IMR-90 (cell line): ENCODE measurements around the gene INHBE. TPM values are rescaled to one million over a fixed set of nuclear protein-coding genes. Genes with fewer than 3 reads are reported as not detected.

Source experiments
- ATAC-seq: fragments of 200-7000 bp; cut with Tn5 transposase; 2 replicates; pipeline ENCODE4 v1.9.1; 2020; ENCODE audit warnings: low read depth, mild to moderate bottlenecking, moderate library complexity
- BruUV-seq: library from RNA; stranded (reverse); fragments of 400-500 nt; replicated peaks from 2 replicates; lab custom pipeline; 2021; lab: Mats Ljungman, UMichigan
- CTCF ChIA-PET: fragments of 300-600 bp; formaldehyde crosslinking; extraction: SDS; loops from one replicate; lab custom pipeline; 2021; ENCODE audit warnings: antibody characterized with exemption; lab: Yijun Ruan, JAX
- POLR2A ChIA-PET: fragments of 300-600 bp; sonication (Branson Sonifier 250); formaldehyde crosslinking; loops from one replicate; lab custom pipeline; 2022; ENCODE audit warnings: antibody characterized with exemption; ENCODE audit not compliant: unreplicated experiment; lab: Charles Lee
- DNase-seq: peaks from one replicate; pipeline ENCODE4 v3.0.0; 2013
- H2AFZ ChIP-seq: replicated peaks from 2 replicates; pipeline ENCODE3; 2013; ENCODE audit warnings: low read length, mild to moderate bottlenecking; ENCODE audit not compliant: poor library complexity
- H2AK5ac ChIP-seq: 2 replicates; pipeline ENCODE4 v1.6.1; 2013; ENCODE audit warnings: low read depth, low read length, inconsistent platforms
- H2AK9ac ChIP-seq: replicated peaks from 2 replicates; pipeline ENCODE3; 2013; ENCODE audit warnings: mild to moderate bottlenecking, low read depth, low read length, moderate library complexity; ENCODE audit not compliant: poor library complexity
- H2BK120ac ChIP-seq: 2 replicates; pipeline ENCODE4 v1.6.1; 2013; ENCODE audit warnings: low read depth, low read length, inconsistent platforms
- H2BK15ac ChIP-seq: 3 replicates; pipeline ENCODE4 v1.6.1; 2013; ENCODE audit warnings: low read depth, low read length, inconsistent platforms
- H2BK20ac ChIP-seq: 2 replicates; pipeline ENCODE4 v1.6.1; 2013; ENCODE audit warnings: low read depth, mild to moderate bottlenecking, inconsistent platforms, low read length, moderate library complexity
- H2BK5ac ChIP-seq: 2 replicates; pipeline ENCODE4 v1.6.1; 2013; ENCODE audit warnings: mild to moderate bottlenecking, low read depth, low read length, inconsistent platforms; ENCODE audit not compliant: poor library complexity, severe bottlenecking
- H3K14ac ChIP-seq: replicated peaks from 2 replicates; pipeline ENCODE4 v1.6.1; 2013; ENCODE audit warnings: low read depth, low read length, inconsistent platforms
- H3K18ac ChIP-seq: 2 replicates; pipeline ENCODE4 v1.6.1; 2013; ENCODE audit warnings: low read depth, low read length, control low read depth
- H3K23ac ChIP-seq: 2 replicates; pipeline ENCODE4 v1.6.1; 2013; ENCODE audit warnings: low read depth, low read length, inconsistent platforms
- H3K27ac ChIP-seq: 2 replicates; pipeline ENCODE4 v1.5.1; 2013; ENCODE audit warnings: mild to moderate bottlenecking, control low read depth, low read length; ENCODE audit not compliant: insufficient read depth
- H3K27me3 ChIP-seq: 2 replicates; pipeline ENCODE4 v1.6.1; 2013; ENCODE audit warnings: low read length; ENCODE audit not compliant: control insufficient read depth, insufficient read depth
- H3K36me3 ChIP-seq: 2 replicates; pipeline ENCODE4 v1.6.1; 2013; ENCODE audit warnings: low read length, mixed read lengths; ENCODE audit not compliant: control insufficient read depth, insufficient read depth
- H3K4ac ChIP-seq: 2 replicates; pipeline ENCODE4 v1.6.1; 2013; ENCODE audit warnings: low read depth, low read length, inconsistent platforms
- H3K4me1 ChIP-seq: 2 replicates; pipeline ENCODE4 v1.6.1; 2013; ENCODE audit warnings: low read length, mixed read lengths; ENCODE audit not compliant: control insufficient read depth, insufficient read depth
- H3K4me2 ChIP-seq: 2 replicates; pipeline ENCODE4 v1.6.1; 2013; ENCODE audit warnings: low read depth, mild to moderate bottlenecking, control low read depth, low read length, moderate library complexity
- H3K4me3 ChIP-seq: 2 replicates; pipeline ENCODE4 v1.5.1; 2013; ENCODE audit warnings: low read depth, mild to moderate bottlenecking, control low read depth, low read length, moderate library complexity; ENCODE audit not compliant: insufficient read depth
- H3K56ac ChIP-seq: 2 replicates; pipeline ENCODE4 v1.6.1; 2013; ENCODE audit warnings: low read length, inconsistent platforms; ENCODE audit not compliant: insufficient read depth; ENCODE audit errors: extremely low read depth
- H3K79me1 ChIP-seq, 2 experiments: 2 replicates each; pipeline ENCODE4 v1.6.1; 2013; ENCODE audit warnings: low read length in 2 of 2, inconsistent platforms in 1 of 2, low read depth in 1 of 2
- H3K9ac ChIP-seq: 2 replicates; pipeline ENCODE4 v1.6.1; 2013; ENCODE audit warnings: low read depth, low read length, control low read depth
- H3K9me1 ChIP-seq: 2 replicates; pipeline ENCODE4 v1.6.1; 2013; ENCODE audit warnings: low read length, inconsistent platforms; ENCODE audit not compliant: insufficient read depth
- H3K9me3 ChIP-seq: 2 replicates; pipeline ENCODE4 v1.6.1; 2013; ENCODE audit warnings: low read length; ENCODE audit not compliant: control insufficient read depth, insufficient read depth
- H4K20me1 ChIP-seq: 2 replicates; pipeline ENCODE4 v1.6.1; 2013; ENCODE audit warnings: low read length, inconsistent platforms; ENCODE audit not compliant: insufficient read depth
- H4K5ac ChIP-seq: 2 replicates; pipeline ENCODE4 v1.6.1; 2013; ENCODE audit warnings: mild to moderate bottlenecking, low read depth, low read length, control low read depth
- H4K8ac ChIP-seq, 2 experiments: 2 replicates each; pipeline ENCODE4 v1.6.1; 2013; ENCODE audit warnings: low read depth in 2 of 2, low read length in 2 of 2, control low read depth in 1 of 2, inconsistent platforms in 1 of 2
- H4K91ac ChIP-seq: 2 replicates; pipeline ENCODE4 v1.6.1; 2013; ENCODE audit warnings: low read depth, low read length, inconsistent platforms; ENCODE audit not compliant: insufficient read depth
- FOS ChIP-seq: fragments of 150-350 bp; IDR thresholded peaks from 2 replicates; pipeline ENCODE4 v1.6.1; 2016; ENCODE audit warnings: low read depth, low read length
- RAD21 ChIP-seq: IDR thresholded peaks from 2 replicates; pipeline ENCODE4 v1.6.1; 2012; ENCODE audit warnings: low read length, improper control_type of control experiment
- WGBS, 2 experiments: methylation state at CpG; one replicate each; pipeline versions ENCODE4 v1.1.5 to v1.1.7; 2013; ENCODE audit warnings: missing lambda C conversion rate in 2 of 2; ENCODE audit not compliant: insufficient read length in 1 of 2; ENCODE audit errors: extremely low coverage in 2 of 2; 5-methylcytosine and 5-hydroxymethylcytosine counted together
- dilution Hi-C: fragments of 300-500 bp; cut with HindIII; formaldehyde crosslinking; loops from one replicate; pipeline ENCODE4 v1.14.3; 2018; ENCODE audit warnings: low sequenced_read_pairs; ENCODE audit not compliant: unreplicated experiment
- in situ Hi-C: fragments of 300-500 bp; cut with MboI; formaldehyde crosslinking; loops from 3 replicates; pipeline ENCODE4 v1.14.3; 2019; ENCODE audit warnings: low sequenced_read_pairs, inconsistent platforms, mixed read lengths
- intact Hi-C: fragments of 100-400 bp; cut with micrococcal nuclease; formaldehyde crosslinking; loops from 2 replicates; pipeline ENCODE4 v1.10.0; 2022
- polyA plus RNA-seq, 3 experiments: library from polyadenylated mRNA; depleted of rRNA; stranded (reverse); fragments of >200 nt; gene quantifications; 2 replicates each; pipeline ENCODE4 v1.2.3, GENCODE V29; 2012; ENCODE audit warnings: low replicate concordance in 1 of 3
- total RNA-seq: library from RNA; depleted of rRNA; stranded (reverse); fragments of >200 nt; gene quantifications from 2 replicates; pipeline ENCODE4 v1.2.3, GENCODE V29; 2012

Gene INHBE
- total and polyA plus RNA-seq, 2 of the 4 experiments (the other 2 are of a cell fraction) = 0.90 to 1.7 TPM

DNA sequence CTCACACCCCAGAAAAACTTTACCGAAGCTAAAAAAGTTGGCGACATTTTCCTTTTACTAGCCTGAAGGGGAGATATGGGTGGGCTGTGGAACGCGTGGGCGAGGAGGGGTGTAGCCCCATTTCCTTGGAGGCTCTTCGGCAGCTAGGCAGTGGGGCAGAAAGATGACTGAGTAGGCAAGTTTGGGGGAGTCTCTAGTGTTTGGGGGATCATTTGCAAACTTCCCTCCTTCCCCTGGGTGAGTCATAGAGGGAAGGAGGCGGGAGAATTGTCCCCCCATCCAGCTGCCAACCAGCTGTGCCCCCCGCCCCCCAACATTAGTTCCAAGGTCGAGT is 6.8 kb downstream of the INHBE start:
- peak; percentile 38; the same call in 1 of the 2 replicates for TF ChIP-seq FOS
- TF ChIP-seq RAD21 = no peak
- POLR2A ChIA-PET = no interaction called here
- ATAC-seq = peak; percentile 0; the same call in 1 of the 2 replicates

More for the DNA sequence above, 6.8 kb downstream of the INHBE start:
- Histone ChIP-seq H2BK120ac (peak overlapping the region; percentile 68), H3K79me1 (peaks cover 0 to 6% of the 10 kb centered on the region in 2 experiments; a peak in 1 of 4 replicates), H4K8ac (peak overlapping the region; percentile 55 to 88; a peak in 3 of 4 replicates), H3K9me3 (no peaks in the 10 kb centered on the region), H3K23ac (peak overlapping the region; percentile 67), H2AK9ac (peak overlapping the region; percentile 96), H3K4ac (peak overlapping the region; percentile 70), H3K27ac (peak overlapping the region; percentile 67), H3K9ac (peak overlapping the region; percentile 68), H3K36me3 (no peaks in the 10 kb centered on the region), H3K18ac (peak overlapping the region; percentile 48; the same call in 1 of the 2 replicates), H3K56ac (peak overlapping the region; percentile 84), H3K4me2 (peak overlapping the region; percentile 97), H3K14ac (peak overlapping the region; percentile 73), H4K5ac (peak overlapping the region; percentile 52; the same call in 1 of the 2 replicates), H3K9me1 (peaks cover 4% of the 10 kb centered on the region; the same call in 1 of the 2 replicates), H3K4me1 (peaks cover 7% of the 10 kb centered on the region), H2AFZ (peak overlapping the region; percentile 93), H4K91ac (peak overlapping the region; percentile 72), H4K20me1 (no peaks in the 10 kb centered on the region), H3K27me3 (no peaks in the 10 kb centered on the region), H2BK20ac (peak overlapping the region; percentile 5; the same call in 1 of the 2 replicates), H3K4me3 (peak overlapping the region; percentile 56), H2BK5ac (peak overlapping the region; percentile 57), H2AK5ac (peak overlapping the region; percentile 61), H2BK15ac (no peak overlapping the region; the same call in 2 of the 3 replicates)
- WGBS, 2 experiments = no CpG with 5 or more reads among the region's 9 CpGs
- dilution Hi-C loops (no loop called here), in situ Hi-C loops (no loop called here), intact Hi-C loops (loop anchor here (5.0 kb wide), 1 partner anchor 160 kb away; no protein-coding TSS in a partner anchor)
- CTCF ChIA-PET = interaction anchor here (1.5 to 2.7 kb wide), 2 partner anchors 9 to 13 kb away, joined by 8 to 14 read pairs; no protein-coding TSS in a partner anchor
- no TSS peak for BruUV-seq
- DNase-seq = peak; percentile 33
